Parathyroid adenoma (tissue), 2 donors: ENCODE results near the gene XXYLT1.

Experiments used
- H2AFZ ChIP-seq: fragments of 300-600 bp; sonication (generic); one replicate; pipeline ENCODE4 v1.7.0; 2017; ENCODE audit warnings: antibody characterized with exemption, mild to moderate bottlenecking
- H3K27ac ChIP-seq: fragments of 300-600 bp; sonication (generic); one replicate; pipeline ENCODE4 v1.7.0; 2017
- H3K27me3 ChIP-seq: fragments of 300-600 bp; sonication (generic); one replicate; pipeline ENCODE4 v1.7.0; 2017; ENCODE audit warnings: low read length; ENCODE audit not compliant: control insufficient read depth, insufficient read depth
- H3K36me3 ChIP-seq: fragments of 300-600 bp; sonication (generic); one replicate; pipeline ENCODE4 v1.7.0; 2017; ENCODE audit warnings: low read length; ENCODE audit not compliant: control insufficient read depth, insufficient read depth
- H3K4me1 ChIP-seq: fragments of 300-600 bp; sonication (generic); one replicate; pipeline ENCODE4 v1.7.0; 2017; ENCODE audit warnings: control low read depth
- H3K4me2 ChIP-seq: fragments of 300-600 bp; sonication (generic); one replicate; pipeline ENCODE4 v1.7.0; 2017; ENCODE audit warnings: low read length
- H3K4me3 ChIP-seq: fragments of 300-600 bp; sonication (generic); one replicate; pipeline ENCODE4 v1.7.0; 2017; ENCODE audit warnings: low read depth, low read length
- H3K79me2 ChIP-seq: fragments of 300-600 bp; sonication (generic); one replicate; pipeline ENCODE4 v1.7.0; 2017; ENCODE audit warnings: control low read depth
- H3K9ac ChIP-seq: fragments of 300-600 bp; sonication (generic); one replicate; pipeline ENCODE4 v1.7.0; 2017; ENCODE audit warnings: mild to moderate bottlenecking
- H3K9me3 ChIP-seq: fragments of 300-600 bp; sonication (generic); one replicate; pipeline ENCODE4 v1.7.0; 2017; ENCODE audit warnings: low read length; ENCODE audit not compliant: control insufficient read depth
- TF ChIP-seq, protein P1 (sequence below): fragments of 300-600 bp; sonication (generic); IDR thresholded peaks from one replicate; pipeline ENCODE4 v1.7.0; 2017; ENCODE audit warnings: antibody characterized with exemption, mild to moderate bottlenecking
- donor health status: primary hyperparathyroidism.

XXYLT1 gene

DNA sequence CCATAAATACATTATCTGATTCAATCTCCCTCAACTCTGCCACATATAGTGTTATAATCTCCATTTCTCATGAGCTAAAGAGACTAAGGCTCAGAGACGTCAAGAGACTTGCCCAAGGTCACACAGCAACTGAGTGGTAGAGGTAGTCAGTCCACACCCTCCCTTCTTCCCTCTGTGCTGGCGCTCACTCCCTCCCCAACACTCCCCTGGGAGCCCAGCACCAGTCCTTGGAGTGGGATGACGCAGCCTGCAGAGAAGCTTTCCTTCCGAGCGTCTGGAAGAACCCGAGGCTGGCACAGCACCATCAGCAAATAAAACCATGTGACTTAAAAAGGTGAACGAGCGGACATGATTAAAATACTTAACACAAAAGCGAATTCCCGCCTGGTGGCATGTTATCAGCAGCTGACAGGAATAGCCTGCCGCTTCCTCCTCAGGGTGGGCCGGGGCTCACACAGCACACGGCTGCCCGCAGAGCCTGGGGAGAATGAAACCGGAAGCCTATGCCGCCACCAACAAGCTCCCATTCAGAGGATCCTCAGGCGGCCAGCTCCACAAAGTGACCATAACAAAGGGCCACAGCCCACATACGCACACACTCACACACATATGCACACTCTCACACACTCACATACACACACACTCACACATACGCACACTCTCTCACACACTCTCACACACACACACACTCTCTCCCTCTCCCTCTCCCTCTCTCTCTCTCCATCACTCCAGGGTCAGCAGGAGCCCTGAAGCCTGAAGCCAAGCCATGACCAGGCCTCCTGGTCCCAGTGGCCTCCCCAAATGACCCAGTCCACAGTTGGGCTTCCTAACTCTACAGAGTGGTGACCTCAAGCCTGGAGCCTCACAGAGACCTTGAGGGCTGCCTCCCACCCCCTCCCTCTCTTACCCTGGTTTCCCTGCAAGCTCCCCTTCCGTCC lies 120.5 kb downstream of the XXYLT1 start:
- Histone ChIP-seq H3K4me1 (peaks cover 33% of the 10 kb centered on the region), H3K4me3 (no peak overlapping the region), H3K79me2 (peaks cover 6% of the 10 kb centered on the region), H3K9ac (no peak overlapping the region), H3K9me3 (no peaks in the 10 kb centered on the region), H3K27ac (peak overlapping the region; percentile 65), H3K4me2 (no peak overlapping the region), H2AFZ (peak overlapping the region; percentile 67), H3K36me3 (no peaks in the 10 kb centered on the region), H3K27me3 (no peaks in the 10 kb centered on the region)
- TF ChIP-seq, protein P1, sequence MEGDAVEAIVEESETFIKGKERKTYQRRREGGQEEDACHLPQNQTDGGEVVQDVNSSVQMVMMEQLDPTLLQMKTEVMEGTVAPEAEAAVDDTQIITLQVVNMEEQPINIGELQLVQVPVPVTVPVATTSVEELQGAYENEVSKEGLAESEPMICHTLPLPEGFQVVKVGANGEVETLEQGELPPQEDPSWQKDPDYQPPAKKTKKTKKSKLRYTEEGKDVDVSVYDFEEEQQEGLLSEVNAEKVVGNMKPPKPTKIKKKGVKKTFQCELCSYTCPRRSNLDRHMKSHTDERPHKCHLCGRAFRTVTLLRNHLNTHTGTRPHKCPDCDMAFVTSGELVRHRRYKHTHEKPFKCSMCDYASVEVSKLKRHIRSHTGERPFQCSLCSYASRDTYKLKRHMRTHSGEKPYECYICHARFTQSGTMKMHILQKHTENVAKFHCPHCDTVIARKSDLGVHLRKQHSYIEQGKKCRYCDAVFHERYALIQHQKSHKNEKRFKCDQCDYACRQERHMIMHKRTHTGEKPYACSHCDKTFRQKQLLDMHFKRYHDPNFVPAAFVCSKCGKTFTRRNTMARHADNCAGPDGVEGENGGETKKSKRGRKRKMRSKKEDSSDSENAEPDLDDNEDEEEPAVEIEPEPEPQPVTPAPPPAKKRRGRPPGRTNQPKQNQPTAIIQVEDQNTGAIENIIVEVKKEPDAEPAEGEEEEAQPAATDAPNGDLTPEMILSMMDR: no peak

DNA sequence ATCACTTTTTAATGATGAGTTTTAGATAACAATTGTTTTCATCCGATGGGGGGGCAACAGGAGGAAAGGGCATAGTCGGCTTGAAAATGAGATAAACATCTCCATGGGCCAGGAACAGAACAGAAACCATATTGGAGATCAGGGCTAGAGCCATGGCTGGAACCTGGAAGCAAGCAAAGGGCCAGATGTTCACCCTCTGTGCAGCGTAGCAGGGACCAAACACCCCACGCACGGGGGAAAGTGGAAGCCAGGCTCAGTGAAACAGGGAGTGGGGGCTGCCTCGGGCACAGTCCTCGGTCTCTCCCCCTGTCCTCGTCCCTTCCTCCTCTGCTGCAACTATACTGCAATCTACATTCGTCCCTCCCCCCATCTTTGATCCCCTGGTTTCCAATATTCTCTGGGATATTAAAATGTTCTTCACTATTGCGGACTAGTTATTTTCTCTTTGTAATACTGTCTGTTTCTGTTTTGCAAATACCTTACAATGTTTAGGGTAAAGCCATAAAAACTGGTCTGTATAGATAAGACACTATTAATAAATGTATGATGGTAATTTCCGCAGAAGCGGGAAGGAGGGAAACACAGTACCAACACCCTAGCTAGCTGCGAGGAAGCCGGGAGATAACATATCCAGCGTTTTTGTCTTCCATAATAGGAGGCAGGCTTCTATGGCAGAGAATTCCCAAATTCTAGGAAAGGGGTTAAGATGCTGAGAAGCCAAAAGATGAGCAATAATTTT lies 121.5 kb downstream of the XXYLT1 start:
- TF ChIP-seq, protein P1: no peak
- Histone ChIP-seq H3K4me1 (peaks cover 29% of the 10 kb centered on the region), H3K79me2 (peaks cover 6% of the 10 kb centered on the region), H3K9ac (no peak overlapping the region), H3K9me3 (no peaks in the 10 kb centered on the region), H3K27me3 (no peaks in the 10 kb centered on the region), H3K27ac (no peak overlapping the region), H3K4me2 (no peak overlapping the region), H3K4me3 (no peak overlapping the region), H3K36me3 (no peaks in the 10 kb centered on the region), H2AFZ (no peak overlapping the region)

DNA sequence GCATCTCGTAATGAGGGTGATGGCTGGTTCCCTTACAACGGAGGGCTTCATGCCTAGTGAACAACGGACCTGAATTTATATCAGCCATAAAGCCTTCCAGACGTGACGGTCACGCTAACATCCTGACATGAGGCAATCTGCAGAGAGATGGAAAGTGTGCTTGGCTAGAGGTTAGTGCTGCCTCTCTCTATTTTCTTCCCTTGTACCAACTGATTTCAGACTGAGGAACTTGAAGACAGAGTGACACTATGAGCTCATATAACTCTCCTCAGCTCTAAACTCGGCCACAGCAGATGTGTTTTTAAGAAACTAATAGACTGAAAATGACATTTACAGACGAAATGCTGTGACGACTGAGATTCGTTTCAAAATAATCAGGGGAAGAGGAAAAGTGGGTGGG lies 122.4 kb downstream of the XXYLT1 start:
- Histone ChIP-seq H2AFZ (peak overlapping the region; percentile 16), H3K36me3 (no peaks in the 10 kb centered on the region), H3K4me3 (no peak overlapping the region), H3K4me2 (no peak overlapping the region), H3K9me3 (no peaks in the 10 kb centered on the region), H3K9ac (no peak overlapping the region), H3K27me3 (no peaks in the 10 kb centered on the region), H3K79me2 (peaks cover 6% of the 10 kb centered on the region), H3K4me1 (peaks cover 31% of the 10 kb centered on the region), H3K27ac (peak overlapping the region; percentile 1)
- TF ChIP-seq, protein P1: no peak

DNA sequence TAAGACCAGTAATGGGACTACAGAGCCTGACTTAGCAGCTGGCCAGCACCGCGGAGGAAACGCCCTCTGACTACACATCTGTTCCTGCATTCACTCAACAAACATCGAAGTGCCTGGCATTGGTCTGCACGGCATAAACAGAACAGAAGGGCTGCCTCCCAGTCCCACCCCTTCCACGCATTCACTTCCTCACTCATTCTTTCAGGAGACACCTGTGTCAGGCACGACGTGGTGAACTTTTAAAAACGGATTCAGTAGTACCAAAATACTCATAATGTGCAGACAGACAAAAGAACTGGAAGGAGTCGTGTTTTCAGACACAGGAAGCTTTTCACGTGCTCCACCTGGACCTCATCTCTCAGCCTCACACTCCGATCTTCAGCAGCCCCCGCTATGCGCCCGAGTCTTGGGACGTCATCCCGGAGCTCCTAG lies 123.3 kb downstream of the XXYLT1 start:
- Histone ChIP-seq H3K4me2 (peak overlapping the region; percentile 1), H2AFZ (no peak overlapping the region), H3K27me3 (no peaks in the 10 kb centered on the region), H3K79me2 (peaks cover 6% of the 10 kb centered on the region), H3K9ac (no peak overlapping the region), H3K4me3 (no peak overlapping the region), H3K9me3 (no peaks in the 10 kb centered on the region), H3K27ac (no peak overlapping the region), H3K4me1 (peaks cover 31% of the 10 kb centered on the region), H3K36me3 (no peaks in the 10 kb centered on the region)
- TF ChIP-seq, protein P1: no peak
